Measurements from ENCODE around the gene PPIC.
"Not testable (repeated sequence)": the region's sequence is repeated elsewhere in the genome, so short reads cannot be mapped to it uniquely, and the experiment has no call there.

DNA sequence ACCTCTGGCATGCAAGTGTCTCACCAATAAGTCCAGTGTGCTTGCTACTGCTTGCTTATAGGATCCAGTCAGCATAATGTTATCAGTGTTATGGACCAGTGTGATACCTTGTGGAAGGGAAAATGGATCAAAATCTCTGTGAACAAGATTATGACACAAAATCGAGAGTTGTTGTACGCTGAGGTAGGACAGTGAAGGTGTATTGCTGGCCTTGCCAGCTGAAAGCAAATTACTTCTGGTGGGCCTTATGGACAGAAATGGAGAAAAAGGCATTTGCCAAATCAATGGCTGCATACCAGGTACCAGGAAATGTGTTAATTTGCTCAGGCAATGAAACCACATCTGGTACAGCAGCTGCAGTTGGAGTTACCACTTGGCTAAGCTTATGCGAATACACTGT, 62.3 kb downstream of the PPIC start:
- TF ChIP-seq, protein P1, sequence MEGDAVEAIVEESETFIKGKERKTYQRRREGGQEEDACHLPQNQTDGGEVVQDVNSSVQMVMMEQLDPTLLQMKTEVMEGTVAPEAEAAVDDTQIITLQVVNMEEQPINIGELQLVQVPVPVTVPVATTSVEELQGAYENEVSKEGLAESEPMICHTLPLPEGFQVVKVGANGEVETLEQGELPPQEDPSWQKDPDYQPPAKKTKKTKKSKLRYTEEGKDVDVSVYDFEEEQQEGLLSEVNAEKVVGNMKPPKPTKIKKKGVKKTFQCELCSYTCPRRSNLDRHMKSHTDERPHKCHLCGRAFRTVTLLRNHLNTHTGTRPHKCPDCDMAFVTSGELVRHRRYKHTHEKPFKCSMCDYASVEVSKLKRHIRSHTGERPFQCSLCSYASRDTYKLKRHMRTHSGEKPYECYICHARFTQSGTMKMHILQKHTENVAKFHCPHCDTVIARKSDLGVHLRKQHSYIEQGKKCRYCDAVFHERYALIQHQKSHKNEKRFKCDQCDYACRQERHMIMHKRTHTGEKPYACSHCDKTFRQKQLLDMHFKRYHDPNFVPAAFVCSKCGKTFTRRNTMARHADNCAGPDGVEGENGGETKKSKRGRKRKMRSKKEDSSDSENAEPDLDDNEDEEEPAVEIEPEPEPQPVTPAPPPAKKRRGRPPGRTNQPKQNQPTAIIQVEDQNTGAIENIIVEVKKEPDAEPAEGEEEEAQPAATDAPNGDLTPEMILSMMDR (IDR thresholded peaks at IDR 0.05; ENCODE audit: low read depth, low read length) = not testable (repeated sequence)
- not testable (repeated sequence) for TF ChIP-seq POLR2A (IDR thresholded peaks at IDR 0.05; ENCODE audit: extremely low read depth, insufficient read length); MYC (IDR thresholded peaks at IDR 0.05; ENCODE audit: low read depth, low read length)
- TF ChIP-seq, protein P2, sequence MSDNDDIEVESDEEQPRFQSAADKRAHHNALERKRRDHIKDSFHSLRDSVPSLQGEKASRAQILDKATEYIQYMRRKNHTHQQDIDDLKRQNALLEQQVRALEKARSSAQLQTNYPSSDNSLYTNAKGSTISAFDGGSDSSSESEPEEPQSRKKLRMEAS (IDR thresholded peaks at IDR 0.05; ENCODE audit: low read depth, low read length) = not testable (repeated sequence)

Data from NB4 (cell line).